Measurements from ENCODE around the gene CHGA. TPM values are rescaled to one million over a fixed set of nuclear protein-coding genes. Genes with fewer than 3 reads are reported as not detected.

Gene CHGA
- polyA plus RNA-seq, 1 donor from 2014 or later: 131 TPM

GRCh38 chr14:92898566-92899131 lies 24.3 kb upstream of the CHGA start:
- no peaks in the 10 kb centered on the region for H3K9me3 ChIP-seq (ENCODE audit: low read length)
- no peak for TF ChIP-seq RAD21 (conservative IDR thresholded peaks at IDR 0.05)
- no peak for TF ChIP-seq EZH2 (IDR thresholded peaks at IDR 0.05; ENCODE audit: borderline replicate concordance, insufficient read depth, low read length, poor library complexity, severe bottlenecking)
- TF ChIP-seq CTCF (IDR thresholded peaks at IDR 0.05; ENCODE audit: poor library complexity, severe bottlenecking): no peak
- TF ChIP-seq EP300 (conservative IDR thresholded peaks at IDR 0.05; ENCODE audit: poor library complexity, severe bottlenecking): no peak
- TF ChIP-seq POLR2AphosphoS5 (IDR thresholded peaks at IDR 0.05): no peak
- no peak for TF ChIP-seq REST (IDR thresholded peaks at IDR 0.05; ENCODE audit: borderline replicate concordance)
- H3F3A ChIP-seq (ENCODE audit: insufficient read depth, low read length, poor library complexity, severe bottlenecking): no peaks in the 10 kb centered on the region
- no peak overlapping the region for H3K27ac ChIP-seq (ENCODE audit: low read length)
- H3K36me3 ChIP-seq (ENCODE audit: insufficient read depth, low read length): no peaks in the 10 kb centered on the region
- no peak overlapping the region for H3K9ac ChIP-seq (ENCODE audit: low read length)
- H3K27me3 ChIP-seq (ENCODE audit: insufficient read depth, low read depth, low read length): no peaks in the 10 kb centered on the region
- no peak overlapping the region for H2AFZ ChIP-seq (ENCODE audit: low read depth, low read length)
- H3K79me2 ChIP-seq (replicated peaks; ENCODE audit: insufficient read depth, low read length): no peaks in the 10 kb centered on the region
- H3K4me3 ChIP-seq (ENCODE audit: low read length): no peak overlapping the region
- H4K20me1 ChIP-seq (ENCODE audit: insufficient read depth): no peaks in the 10 kb centered on the region
- H3K9me2 ChIP-seq (ENCODE audit: insufficient read depth, low read length): no peaks in the 10 kb centered on the region
- H3K4me2 ChIP-seq (ENCODE audit: low read length): no peak overlapping the region

GRCh38 chr14:92900660-92901059 lies 22.3 kb upstream of the CHGA start:
- no peaks in the 10 kb centered on the region for H4K20me1 ChIP-seq (ENCODE audit: insufficient read depth)
- H3K79me2 ChIP-seq (replicated peaks; ENCODE audit: insufficient read depth, low read length): no peaks in the 10 kb centered on the region
- H3K4me2 ChIP-seq (ENCODE audit: low read length): no peak overlapping the region
- no peaks in the 10 kb centered on the region for H3K36me3 ChIP-seq (ENCODE audit: insufficient read depth, low read length)
- no peaks in the 10 kb centered on the region for H3K9me3 ChIP-seq (ENCODE audit: low read length)
- H3K9ac ChIP-seq (ENCODE audit: low read length): no peak overlapping the region
- no peaks in the 10 kb centered on the region for H3F3A ChIP-seq (ENCODE audit: insufficient read depth, low read length, poor library complexity, severe bottlenecking)
- TF ChIP-seq POLR2AphosphoS5 (IDR thresholded peaks at IDR 0.05): no peak
- TF ChIP-seq TAF1 (IDR thresholded peaks at IDR 0.05; ENCODE audit: low read depth): no peak
- no peak for TF ChIP-seq REST (IDR thresholded peaks at IDR 0.05; ENCODE audit: borderline replicate concordance)
- TF ChIP-seq SMC3 (conservative IDR thresholded peaks at IDR 0.05; ENCODE audit: poor library complexity): no peak
- no peak for TF ChIP-seq CTCF (IDR thresholded peaks at IDR 0.05; ENCODE audit: poor library complexity, severe bottlenecking)
- no peak for TF ChIP-seq MXI1 (conservative IDR thresholded peaks at IDR 0.05; ENCODE audit: poor library complexity, severe bottlenecking)
- no peak for TF ChIP-seq EP300 (conservative IDR thresholded peaks at IDR 0.05; ENCODE audit: poor library complexity, severe bottlenecking)
- TF ChIP-seq EZH2 (IDR thresholded peaks at IDR 0.05; ENCODE audit: borderline replicate concordance, insufficient read depth, low read length, poor library complexity, severe bottlenecking): no peak
- TF ChIP-seq RAD21 (conservative IDR thresholded peaks at IDR 0.05): no peak
- no peaks in the 10 kb centered on the region for H3K27me3 ChIP-seq (ENCODE audit: insufficient read depth, low read depth, low read length)
- no peaks in the 10 kb centered on the region for H3K9me2 ChIP-seq (ENCODE audit: insufficient read depth, low read length)
- no peak overlapping the region for H3K4me3 ChIP-seq (ENCODE audit: low read length)
- H2AFZ ChIP-seq (ENCODE audit: low read depth, low read length): no peak overlapping the region
- no peak overlapping the region for H3K27ac ChIP-seq (ENCODE audit: low read length)

All from neural cell (in vitro differentiated cells).